Measurements from ENCODE around the gene ENO3.

The ENO3 gene

GRCh38 chr17:4951486-4951885, 567 bp downstream of the ENO3 start:
- no peak for DNase-seq

- DNase-seq = no peak
Observed at GRCh38 chr17:4953451-4953961, 2.6 kb downstream of the ENO3 start.

- no peak for DNase-seq
Observed at GRCh38 chr17:4955091-4955490, 4.2 kb downstream of the ENO3 start.

- DNase-seq = peak; percentile 60 to 64
Observed at GRCh38 chr17:4956493-4957061, 5.7 kb downstream of the ENO3 start.

GRCh38 chr17:4958102-4958501, 7.2 kb downstream of the ENO3 start:
- no peak for DNase-seq

- DNase-seq = no peak
Observed at GRCh38 chr17:4959261-4959965, 8.5 kb downstream of the ENO3 start.

GRCh38 chr17:4960279-4960922, 9.5 kb downstream of the ENO3 start:
- no peak for DNase-seq

GRCh38 chr17:4965311-4965986, 14.5 kb downstream of the ENO3 start:
- DNase-seq = no peak

- DNase-seq = peak; percentile 91 to 94
Observed at GRCh38 chr17:4966844-4967538, 16.1 kb downstream of the ENO3 start.

- peak; percentile 93 for DNase-seq
Observed at GRCh38 chr17:4967539-4968485, 16.9 kb downstream of the ENO3 start, which contains the start of gene SPAG7. Gene SPAG7, minus strand, starts transcription at chr17:4967817. Its CDS starts 13 bp downstream, at chr17:4967804.

- peak; percentile 49 to 52 for DNase-seq
Observed at GRCh38 chr17:4968486-4969046, 17.6 kb downstream of the ENO3 start.

GRCh38 chr17:4969047-4969550, 18.2 kb downstream of the ENO3 start:
- DNase-seq = peak; percentile 53 to 64

- DNase-seq = peak in 1 of 2 donors; percentile 50
Observed at GRCh38 chr17:4969551-4970173, 18.7 kb downstream of the ENO3 start.

- no peak for DNase-seq
Observed at GRCh38 chr17:4970273-4970672, 19.4 kb downstream of the ENO3 start.

- no peak for DNase-seq
Observed at GRCh38 chr17:4971826-4972225, 20.9 kb downstream of the ENO3 start.

GRCh38 chr17:4972322-4972721, 21.4 kb downstream of the ENO3 start:
- DNase-seq = no peak

- DNase-seq = no peak
Observed at GRCh38 chr17:4972752-4973151, 21.8 kb downstream of the ENO3 start.

- DNase-seq = no peak
Observed at GRCh38 chr17:4973256-4974114, 22.6 kb downstream of the ENO3 start.

GRCh38 chr17:4974115-4974670, 23.3 kb downstream of the ENO3 start:
- DNase-seq = no peak

Data from stimulated activated CD4-positive, alpha-beta T cell treated with anti-CD3 and anti-CD28 coated beads, Interleukin-2, amount 100 ng/mL, for 24 hours (primary cell).